ENCODE measurements around the gene TRIP4. TPM values are rescaled to one million over a fixed set of nuclear protein-coding genes. Genes with fewer than 3 reads are reported as not detected.

Gene TRIP4
- total RNA-seq, 1 experiment from 2014 or later = 6.0 TPM

DNA sequence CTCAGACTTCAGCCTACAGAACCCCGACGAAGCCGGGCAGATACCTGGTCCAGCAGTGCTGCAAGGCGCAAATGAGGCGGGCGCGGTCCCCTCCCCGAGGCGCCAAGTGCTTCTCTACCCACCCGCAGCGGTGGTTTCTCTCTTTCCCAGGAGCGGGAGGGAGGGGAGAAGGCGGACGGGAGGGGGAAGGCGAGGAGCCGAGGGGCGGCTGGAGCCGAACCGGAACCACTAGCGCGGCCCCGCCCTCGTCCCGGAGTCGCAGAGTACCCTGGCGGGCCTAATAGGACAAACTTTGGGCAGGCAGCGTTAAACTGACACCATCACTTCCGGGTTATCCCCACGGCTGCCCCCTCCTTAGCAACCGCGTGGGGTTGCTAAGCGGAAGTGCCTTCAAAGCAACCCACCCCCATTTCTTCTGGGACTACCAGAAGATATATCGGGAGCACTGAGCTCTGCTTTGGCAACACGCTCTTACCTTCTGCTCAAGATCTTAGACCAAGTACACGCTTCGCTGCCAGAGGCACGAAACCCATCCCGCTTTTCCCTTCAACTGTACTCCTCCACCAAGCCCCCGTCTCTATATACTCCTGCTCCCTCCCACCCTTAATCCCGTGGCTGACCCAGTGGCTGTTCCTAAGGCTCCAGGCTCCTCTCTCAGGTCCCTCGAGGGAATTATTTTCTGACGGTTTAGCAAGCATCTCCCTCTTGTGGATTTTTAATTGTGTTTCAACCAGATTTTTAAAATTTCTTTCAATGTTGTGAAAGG is 31.5 kb upstream of the TRIP4 start, which contains the start of gene CSNK1G1:
Gene CSNK1G1 (minus strand): TSS at position 230 of the 766 bp plus-strand sequence. CDS start 55,674 bp downstream, outside the sequence.
- intact Hi-C loops (cut with micrococcal nuclease) = loop anchor here (1.0 to 2.0 kb wide), 4 partner anchors 67 to 193 kb away; partner anchors contain the start of gene PPIB
- Histone ChIP-seq H3K9me2 (replicated peaks; ENCODE audit: low read length) (no peaks in the 10 kb centered on the region), H3K4me3 (ENCODE audit: low read length) (peak within 1 kb of the TSS; percentile 85), H3K27ac (ENCODE audit: low read length) (peak within 1 kb of the TSS; percentile 50), H2AFZ (ENCODE audit: low read length) (peak within 1 kb of the TSS; percentile 79), H4K20me1 (ENCODE audit: low read length) (no peaks in the 10 kb centered on the region), H3K4me2 (ENCODE audit: low read length) (peak within 1 kb of the TSS; percentile 86), H3K79me2 (ENCODE audit: low read length) (peaks cover 36% of the 10 kb centered on the region), H3K4me1 (ENCODE audit: insufficient read depth, low read length) (peaks cover 5% of the 10 kb centered on the region; the same call in 1 of the 2 replicates), H3K27me3 (ENCODE audit: low read length) (no peaks in the 10 kb centered on the region), H3K36me3 (ENCODE audit: low read depth, low read length) (no peaks in the 10 kb centered on the region), H3K9ac (ENCODE audit: low read length) (peak within 1 kb of the TSS; percentile 80), H3F3A (ENCODE audit: low read length, unreplicated experiment) (no peaks in the 10 kb centered on the region), H3K9me3 (ENCODE audit: low read length) (no peaks in the 10 kb centered on the region)
- DNase-seq (peak; percentile 93), ATAC-seq (peak; percentile 96)
- no TSS peak for BruUV-seq (replicated peaks)
- ChIA-PET CTCF (interaction anchor here (0.6 to 1.0 kb wide), 2 partner anchors 10 to 31 kb away, joined by 3 read pairs; partner anchors contain the start of gene TRIP4), POLR2A (ENCODE audit: unreplicated experiment) (interaction anchor here (0.5 kb wide), 1 partner anchor 123 kb away, joined by 4 read pairs; no protein-coding TSS in a partner anchor)
- TF ChIP-seq CTCF (conservative IDR thresholded peaks at IDR 0.05; ENCODE audit: low read depth, low read length) (peak; percentile 66), EZH2 (IDR thresholded peaks at IDR 0.05; ENCODE audit: low read length, unreplicated experiment) (no peak)

DNA sequence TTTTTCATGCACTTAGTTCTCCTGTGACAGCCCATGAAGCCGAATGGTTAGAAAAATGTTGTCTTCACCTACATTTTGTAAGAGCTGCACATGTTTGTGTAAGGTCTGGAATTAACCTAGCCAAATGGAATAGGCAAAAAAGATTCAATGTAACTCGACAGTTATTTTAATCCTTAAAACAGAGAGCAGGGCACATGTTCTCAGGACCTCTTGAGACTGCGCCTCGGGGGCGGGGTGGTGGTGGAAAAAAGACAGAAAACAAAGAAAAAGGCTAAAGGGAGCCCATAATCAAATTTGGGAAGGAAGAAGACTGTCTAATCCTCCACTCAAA is 31.0 kb upstream of the TRIP4 start:
- Histone ChIP-seq H3K4me1 (ENCODE audit: insufficient read depth, low read length) (peaks cover 5% of the 10 kb centered on the region; the same call in 1 of the 2 replicates), H3K36me3 (ENCODE audit: low read depth, low read length) (no peaks in the 10 kb centered on the region), H3K79me2 (ENCODE audit: low read length) (peaks cover 32% of the 10 kb centered on the region), H3K9ac (ENCODE audit: low read length) (peak overlapping the region; percentile 80), H4K20me1 (ENCODE audit: low read length) (no peaks in the 10 kb centered on the region), H3K9me3 (ENCODE audit: low read length) (no peaks in the 10 kb centered on the region), H3K4me2 (ENCODE audit: low read length) (peak overlapping the region; percentile 86), H2AFZ (ENCODE audit: low read length) (peak overlapping the region; percentile 79), H3K4me3 (ENCODE audit: low read length) (peak overlapping the region; percentile 85), H3F3A (ENCODE audit: low read length, unreplicated experiment) (no peaks in the 10 kb centered on the region), H3K27ac (ENCODE audit: low read length) (peak overlapping the region; percentile 50), H3K9me2 (replicated peaks; ENCODE audit: low read length) (no peaks in the 10 kb centered on the region), H3K27me3 (ENCODE audit: low read length) (no peaks in the 10 kb centered on the region)
- intact Hi-C loops (cut with micrococcal nuclease) = loop anchor here (1.0 to 2.0 kb wide), 4 partner anchors 68 to 193 kb away; partner anchors contain the start of gene PPIB
- ChIA-PET POLR2A (ENCODE audit: unreplicated experiment) (interaction anchor here (0.5 kb wide), 1 partner anchor 124 kb away, joined by 4 read pairs; no protein-coding TSS in a partner anchor), CTCF (interaction anchor here (1.0 kb wide), 1 partner anchor 31 kb away, joined by 3 read pairs; the partner anchor contains the start of gene TRIP4)
- no peak for DNase-seq
- no TSS peak for BruUV-seq (replicated peaks)
- TF ChIP-seq EZH2phosphoT487 (IDR thresholded peaks at IDR 0.05; ENCODE audit: borderline replicate concordance, low read length) = no peak
- no peak for TF ChIP-seq EZH2 (IDR thresholded peaks at IDR 0.05; ENCODE audit: low read length, unreplicated experiment)
- TF ChIP-seq CTCF (conservative IDR thresholded peaks at IDR 0.05; ENCODE audit: low read depth, low read length) = no peak
- ATAC-seq = no peak
